HG03066 (cell line): ENCODE results near the gene CRLF1.
"Not testable (repeated sequence)": the region's sequence is repeated elsewhere in the genome, so short reads cannot be mapped to it uniquely, and the experiment has no call there.

ENCODE experiments used
- ATAC-seq: cut with Tn5 transposase; IDR thresholded peaks from one replicate; pipeline ENCODE4 v1.9.1; 2021; ENCODE audit warnings: low read depth; ENCODE audit not compliant: unreplicated experiment

The CRLF1 gene

GRCh38 chr19:18610245-18610555, 3.6 kb upstream of the CRLF1 start:
- ATAC-seq = no peak

DNA sequence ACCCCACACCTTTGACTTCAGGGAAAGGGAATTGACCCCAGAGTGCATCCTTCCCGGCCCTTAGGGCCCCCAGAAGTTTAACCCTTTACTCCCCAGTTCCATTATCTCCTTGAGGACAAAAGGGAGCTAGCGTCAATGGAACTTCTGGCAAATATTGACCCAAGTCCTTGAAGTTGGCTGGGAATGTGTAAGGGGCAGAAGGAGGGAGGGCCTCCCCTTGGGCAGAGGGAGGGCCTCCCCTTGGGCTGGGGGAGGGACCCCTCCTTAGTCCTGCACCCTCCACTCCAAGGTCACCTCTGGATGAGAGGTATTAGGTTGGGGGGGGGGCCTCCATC, 3.1 kb upstream of the CRLF1 start:
- ATAC-seq = no peak

- no peak for ATAC-seq
Measured at GRCh38 chr19:18608805-18609716, 2.5 kb upstream of the CRLF1 start.

GRCh38 chr19:18608102-18608804, 1.7 kb upstream of the CRLF1 start:
- no peak for ATAC-seq

DNA sequence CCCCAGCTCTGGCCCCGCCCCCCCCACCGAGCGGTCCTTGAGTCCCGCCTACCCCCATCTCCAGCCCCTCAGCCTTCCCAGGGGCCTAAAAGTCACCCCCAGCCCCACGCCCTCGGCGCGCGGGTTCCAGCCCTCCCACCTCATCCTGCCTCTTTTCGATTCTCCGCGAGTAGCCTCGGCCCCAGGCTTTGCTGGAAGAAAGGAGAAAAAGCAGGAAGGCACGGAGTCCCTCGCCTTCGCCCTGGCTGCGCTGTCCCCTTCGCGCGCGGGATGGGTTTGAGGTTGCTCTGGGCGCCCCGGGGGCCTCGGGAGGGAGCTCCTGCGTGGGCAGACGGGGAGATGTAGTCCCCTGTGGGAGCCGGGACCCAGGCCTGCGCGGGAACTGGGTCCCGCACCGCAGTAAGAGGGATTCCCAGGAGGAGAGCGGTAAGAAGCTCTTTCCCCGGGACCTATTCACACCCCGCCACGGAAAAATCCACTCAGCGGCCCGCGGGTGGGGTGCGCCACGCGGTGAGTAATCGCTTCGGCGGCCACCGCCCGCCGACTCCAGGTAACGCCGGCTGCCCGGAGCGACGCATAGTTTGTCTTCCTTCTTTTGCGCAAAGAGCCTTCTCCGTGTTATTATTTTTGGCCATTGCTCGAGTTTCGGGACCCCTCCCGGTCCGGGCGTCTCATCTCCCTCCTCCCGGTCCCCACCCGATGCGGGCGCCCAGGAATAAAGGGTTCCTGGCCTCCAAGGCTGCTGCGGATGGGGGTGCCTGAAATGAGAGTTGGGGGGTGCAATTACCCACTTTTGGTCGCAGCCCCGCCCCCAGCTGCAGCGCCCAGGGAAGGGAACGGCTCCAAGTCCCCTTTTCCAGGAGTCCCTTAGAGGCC, 865 bp upstream of the CRLF1 start:
- no peak for ATAC-seq

GRCh38 chr19:18605546-18606280, 886 bp downstream of the CRLF1 start:
- no peak for ATAC-seq

GRCh38 chr19:18605196-18605545, 1.4 kb downstream of the CRLF1 start:
- no peak for ATAC-seq

- ATAC-seq = no peak
Measured at GRCh38 chr19:18604820-18605159, 1.8 kb downstream of the CRLF1 start.

DNA sequence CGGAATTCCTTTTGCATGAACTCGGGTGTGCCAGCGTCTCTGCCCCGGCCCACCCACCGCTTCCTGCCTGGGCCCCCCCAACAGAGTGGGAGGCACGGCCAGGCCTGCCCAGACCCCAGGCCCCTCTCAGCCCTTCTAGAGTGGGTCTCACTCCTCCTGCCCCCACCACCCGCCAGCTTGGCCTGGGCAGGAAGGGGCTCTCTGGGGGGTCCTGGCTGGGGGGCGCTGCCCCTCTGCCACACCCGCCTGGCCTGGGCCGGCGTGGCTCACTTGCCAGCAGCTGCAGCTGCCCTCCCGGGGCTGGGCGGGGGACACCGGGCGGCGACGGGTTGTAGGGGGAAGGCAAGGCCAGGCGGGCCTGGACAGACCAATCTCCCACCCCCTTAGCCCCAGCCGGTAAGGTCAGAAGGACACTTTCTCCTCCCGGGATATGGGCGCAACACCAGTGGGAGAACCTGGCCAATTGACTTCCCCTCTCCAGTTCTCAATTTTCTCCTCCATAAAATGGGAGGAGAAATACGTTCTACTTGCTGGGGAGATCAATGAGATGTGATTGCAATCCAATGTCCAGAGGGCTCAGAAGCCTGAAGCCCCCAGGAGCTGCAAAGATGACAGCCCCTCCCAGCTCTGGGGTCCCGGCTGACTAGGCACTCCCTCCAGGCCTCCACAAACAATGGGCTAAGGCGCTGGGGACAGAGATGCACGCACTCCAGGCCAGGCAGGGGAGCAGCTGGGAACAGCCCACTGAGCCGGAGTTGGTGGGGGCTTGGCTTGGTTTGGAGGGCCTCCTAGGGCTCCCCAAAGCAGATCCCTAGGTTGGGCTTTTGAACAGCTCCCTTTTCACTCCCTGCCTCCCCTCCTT, 2.4 kb downstream of the CRLF1 start:
- no peak for ATAC-seq

DNA sequence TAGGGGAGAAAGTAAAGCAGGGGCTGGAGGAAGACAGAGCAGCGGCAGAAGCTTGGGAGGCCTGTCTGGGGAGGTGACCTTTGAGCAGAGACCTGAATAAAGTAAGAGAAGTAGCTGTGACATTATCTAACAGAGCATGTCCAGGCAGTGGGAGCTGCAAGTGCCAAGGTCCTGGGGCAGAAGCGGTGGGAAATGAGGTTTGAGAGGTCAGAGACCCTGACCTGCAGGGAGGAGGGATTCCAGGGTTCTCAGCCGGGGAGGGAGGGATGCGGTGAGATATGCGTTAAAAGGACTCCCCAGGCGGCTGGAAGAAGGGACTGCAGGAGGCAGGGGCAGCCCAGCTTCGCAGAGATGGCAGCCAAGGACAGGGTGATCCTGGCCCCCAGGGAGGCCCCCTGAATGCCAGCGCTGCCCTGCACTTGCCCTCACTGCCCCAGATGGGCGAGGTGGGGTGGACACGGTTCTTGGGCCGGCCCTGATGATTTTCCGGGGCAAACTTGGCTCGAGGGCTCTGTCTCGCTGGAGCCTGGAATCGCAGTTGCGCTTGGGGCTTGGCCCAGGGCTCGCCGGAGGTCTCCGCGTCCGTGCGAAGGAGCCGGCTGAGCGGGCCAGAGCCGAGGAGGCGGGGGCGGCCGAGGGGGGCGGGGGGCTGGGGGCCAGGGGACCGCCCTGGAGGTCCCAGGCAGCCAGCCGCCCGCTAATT, 3.2 kb downstream of the CRLF1 start:
- ATAC-seq = no peak

DNA sequence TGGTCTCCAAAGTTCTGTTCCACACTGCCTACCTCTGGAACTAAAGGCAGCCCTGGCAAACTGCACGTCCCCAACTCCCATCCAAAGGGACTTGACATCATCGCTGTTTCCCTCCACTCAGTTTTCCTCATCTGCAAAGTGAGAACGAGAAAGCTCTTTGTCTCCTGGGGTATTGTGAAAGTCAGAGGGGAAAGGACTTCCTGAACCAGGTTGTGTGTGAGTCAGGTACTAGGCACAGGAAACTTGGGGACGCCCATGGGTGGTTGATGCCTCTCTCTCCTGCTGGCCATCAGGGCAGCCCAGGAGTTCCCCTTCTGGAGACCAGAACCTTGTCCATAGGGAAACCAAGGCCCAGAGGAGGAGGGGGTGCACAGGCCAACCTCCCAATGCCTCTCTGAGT, 4.7 kb downstream of the CRLF1 start:
- no peak for ATAC-seq

DNA sequence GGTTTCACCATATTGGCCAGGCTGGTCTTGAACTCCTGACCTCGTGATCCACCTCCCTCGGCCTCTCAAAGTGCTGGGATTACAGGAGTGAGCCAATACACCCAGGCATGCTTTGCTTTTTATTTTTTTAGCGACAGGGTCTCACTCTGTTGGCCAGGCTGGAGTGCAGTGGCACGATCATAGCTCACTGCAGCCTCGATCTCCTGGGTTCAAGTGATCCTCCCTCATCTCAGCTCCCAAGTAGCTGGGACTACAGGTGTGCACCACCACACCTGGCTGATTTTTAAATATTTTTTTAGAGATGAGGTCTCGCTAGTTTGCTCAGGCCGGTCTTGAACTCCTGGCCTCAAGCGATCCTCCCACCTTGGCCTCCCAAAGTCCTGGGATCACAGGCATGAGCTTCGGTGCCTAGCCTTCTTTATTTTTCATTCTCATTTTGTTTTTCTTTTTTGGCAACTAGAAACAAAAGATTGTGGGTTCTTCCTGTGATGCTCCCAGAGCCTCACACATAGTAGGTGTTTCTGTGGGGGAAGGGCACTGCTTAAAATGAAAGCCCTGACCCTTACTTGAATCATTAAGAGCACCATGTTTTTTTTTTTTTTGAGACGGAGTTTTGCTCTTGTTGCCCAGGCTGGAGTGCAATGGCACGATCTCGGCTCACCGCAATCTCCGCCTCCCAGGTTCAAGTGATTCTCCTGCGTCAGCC, 5.8 kb downstream of the CRLF1 start:
- not testable (repeated sequence) for ATAC-seq

DNA sequence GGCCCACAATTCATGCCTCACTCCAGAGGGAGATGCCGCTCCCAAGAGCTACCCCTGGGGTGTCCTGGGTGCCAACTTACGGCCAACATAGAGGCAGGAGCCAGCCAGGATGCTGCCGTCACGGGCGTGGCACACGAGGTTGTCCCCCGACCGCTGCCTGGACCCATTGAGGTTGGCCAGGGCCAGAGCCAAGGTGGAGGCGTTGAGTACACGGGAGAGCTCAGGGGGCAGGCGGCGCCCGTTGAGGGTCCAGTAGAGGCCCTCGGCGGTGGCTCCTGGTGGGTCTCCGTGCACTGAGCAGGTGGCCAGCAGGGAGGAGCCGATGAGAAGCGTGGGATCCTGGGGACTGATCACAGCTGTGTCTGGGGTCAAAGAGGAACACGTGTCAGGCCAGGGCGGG, 7.1 kb downstream of the CRLF1 start:
- ATAC-seq = no peak

DNA sequence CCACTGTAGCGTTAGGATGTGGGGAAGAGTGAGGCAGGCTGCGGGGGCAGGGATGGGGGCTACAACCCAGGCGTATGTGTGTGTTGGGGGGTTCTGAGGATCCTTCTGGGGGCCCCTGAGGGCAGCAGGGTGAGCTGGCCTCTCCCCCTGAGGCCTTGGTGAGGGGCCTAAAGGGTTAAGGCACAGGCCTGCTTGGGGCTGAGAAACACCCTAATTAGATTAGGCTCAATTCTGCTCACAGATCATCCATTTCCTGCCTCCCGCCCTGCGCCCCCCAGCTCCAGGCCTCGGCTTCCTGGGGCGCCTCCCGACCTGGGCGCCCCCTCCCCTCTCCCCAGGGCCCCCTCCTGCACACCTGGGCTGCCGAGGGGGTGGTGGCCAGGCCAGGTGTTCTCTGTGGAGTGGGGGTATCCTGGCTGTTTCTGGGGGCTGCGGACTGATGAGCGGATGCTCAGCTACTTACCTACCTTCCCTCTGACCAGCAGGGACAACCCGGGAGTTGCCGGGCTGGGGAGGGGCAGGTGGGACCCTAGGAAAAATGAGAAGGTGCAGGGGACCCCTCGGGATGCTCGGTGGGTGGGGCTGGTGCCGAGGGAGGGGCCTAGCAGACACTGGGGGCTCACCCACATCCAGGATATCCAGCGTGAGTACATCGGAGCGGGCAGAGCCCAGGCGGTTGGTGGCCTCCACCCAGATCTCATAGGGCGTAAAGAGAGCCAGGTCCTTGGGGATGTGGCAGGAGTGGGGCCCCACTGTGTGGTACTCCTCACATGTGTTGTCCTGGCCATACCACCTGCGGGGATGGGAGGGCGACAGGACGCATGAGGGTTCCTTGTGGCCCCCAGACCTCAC, 8.6 kb downstream of the CRLF1 start:
- no peak for ATAC-seq

GRCh38 chr19:18596752-18597157, 9.8 kb downstream of the CRLF1 start:
- ATAC-seq = no peak

DNA sequence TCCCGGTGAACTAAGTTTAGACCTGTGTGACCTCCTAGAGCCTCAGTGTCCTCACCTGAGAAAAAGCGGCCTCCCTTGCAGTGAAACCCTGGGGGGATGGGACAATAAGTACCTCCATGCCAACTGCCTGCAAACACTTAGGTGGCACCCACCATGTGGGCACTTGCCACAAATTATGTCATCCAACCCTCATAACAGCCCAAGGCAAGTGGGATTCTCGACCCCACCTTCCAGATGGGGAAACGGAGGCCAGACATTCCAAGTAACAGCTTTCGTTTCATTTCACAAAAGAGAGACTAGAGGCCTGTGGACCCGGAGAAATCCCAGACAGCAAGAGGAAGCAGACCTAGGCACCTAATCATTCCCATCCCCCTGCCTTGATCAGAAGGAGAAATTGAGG, 11.1 kb downstream of the CRLF1 start:
- no peak for ATAC-seq

DNA sequence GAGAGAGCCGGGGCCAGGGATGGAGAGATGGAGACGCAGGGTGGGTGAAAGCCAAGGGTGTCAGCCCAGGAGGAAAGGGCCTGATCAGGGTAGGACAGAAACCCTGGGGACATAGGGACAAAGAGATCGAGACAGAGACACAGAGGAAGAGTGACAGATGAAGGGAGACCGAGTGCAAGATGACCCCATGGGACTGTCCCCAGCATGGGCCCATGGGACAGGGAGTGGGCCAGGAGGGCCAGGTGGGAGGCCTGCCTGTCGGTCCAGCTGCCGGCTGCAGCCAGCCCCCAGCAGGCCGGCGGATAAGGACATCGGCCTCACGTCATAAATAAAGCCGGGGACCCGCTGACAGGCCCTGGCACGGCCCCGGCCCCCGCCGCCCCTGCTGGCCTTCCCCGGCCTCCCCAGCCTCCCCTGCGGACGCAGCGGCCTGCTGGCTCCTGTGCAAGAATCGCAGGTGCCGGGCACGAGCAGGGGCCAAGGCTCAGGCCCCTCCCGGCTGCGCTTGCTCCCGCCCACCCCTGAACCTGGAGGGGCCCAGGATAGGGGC, 11.7 kb downstream of the CRLF1 start:
- no peak for ATAC-seq
